ENCODE results near the gene PIP4K2A. TPM values are rescaled to one million over a fixed set of nuclear protein-coding genes. Genes with fewer than 3 reads are reported as not detected.

PIP4K2A gene
- total RNA-seq, 4 donors from 2014 or later = 2.6 to 14.9 (median 12.4) TPM

GRCh38 chr10:22698941-22699440 lies 15.4 kb downstream of the PIP4K2A start:
- no peak for TF ChIP-seq CTCF (IDR thresholded peaks at IDR 0.05)
- TF ChIP-seq POLR2AphosphoS5 (IDR thresholded peaks at IDR 0.05) = no peak
- TF ChIP-seq EP300 (IDR thresholded peaks at IDR 0.05; ENCODE audit: low read depth) = no peak
- H3K4me3 ChIP-seq = no peak overlapping the region
- no peak for DNase-seq
- H3K36me3 ChIP-seq = no peaks in the 10 kb centered on the region
- H3K9me3 ChIP-seq = no peaks in the 10 kb centered on the region
- 68 to 81% methylated on average over 3 of the region's 3 CpGs for WGBS, 2 donors (ENCODE audit: low coverage in 1 of 2)
- intact Hi-C loops (cut with DNase I; ENCODE audit: low total_unique reads) = no loop called here
- in situ Hi-C loops (cut with MboI; ENCODE audit: low pct_ligation_motif_present in 1 of 4, low pct_unique_long_range_greater_than_20kb in 1 of 4, low sequenced_read_pairs in 3 of 4) = no loop called here
- peaks cover 0 to 46% (median 17%) of the 10 kb centered on the region in 4 donors for H3K4me1 ChIP-seq
- H3K27ac ChIP-seq = no peak overlapping the region
- H3K27me3 ChIP-seq = no peaks in the 10 kb centered on the region

- in situ Hi-C loops (cut with MboI; ENCODE audit: low pct_ligation_motif_present in 1 of 4, low pct_unique_long_range_greater_than_20kb in 1 of 4, low sequenced_read_pairs in 3 of 4) (no loop called here), intact Hi-C loops (cut with DNase I; ENCODE audit: low total_unique reads) (no loop called here)
- no peaks in the 10 kb centered on the region for H3K9me3 ChIP-seq
- TF ChIP-seq EP300 (IDR thresholded peaks at IDR 0.05; ENCODE audit: low read depth) (no peak), CTCF (IDR thresholded peaks at IDR 0.05) (no peak), POLR2A (IDR thresholded peaks at IDR 0.05) (no peak), POLR2AphosphoS5 (IDR thresholded peaks at IDR 0.05) (no peak)
- no peaks in the 10 kb centered on the region for H3K36me3 ChIP-seq
- DNase-seq = no peak
- no peak overlapping the region for H3K4me3 ChIP-seq
- no peak overlapping the region for H3K27ac ChIP-seq
- no peaks in the 10 kb centered on the region for H3K27me3 ChIP-seq
- peaks cover 0 to 47% (median 17%) of the 10 kb centered on the region in 4 donors for H3K4me1 ChIP-seq
- WGBS, 2 donors (ENCODE audit: low coverage in 1 of 2) = 95 to 96% methylated on average over 7 to 10 of the region's 10 CpGs
These were observed 16.6 kb downstream of the PIP4K2A start for GRCh38 chr10:22697800-22698199.

- Histone ChIP-seq H3K4me3 (no peak overlapping the region), H3K9me3 (no peaks in the 10 kb centered on the region), H3K27me3 (no peaks in the 10 kb centered on the region), H3K4me1 (peaks cover 0 to 40% (median 15%) of the 10 kb centered on the region in 4 donors), H3K27ac (no peak overlapping the region), H3K36me3 (no peaks in the 10 kb centered on the region)
- TF ChIP-seq EP300 (IDR thresholded peaks at IDR 0.05; ENCODE audit: low read depth) (no peak), POLR2A (IDR thresholded peaks at IDR 0.05) (no peak), POLR2AphosphoS5 (IDR thresholded peaks at IDR 0.05) (no peak), CTCF (IDR thresholded peaks at IDR 0.05) (no peak)
- intact Hi-C loops (cut with DNase I; ENCODE audit: low total_unique reads) = no loop called here
- no peak for DNase-seq
- in situ Hi-C loops (cut with MboI; ENCODE audit: low pct_ligation_motif_present in 1 of 4, low pct_unique_long_range_greater_than_20kb in 1 of 4, low sequenced_read_pairs in 3 of 4) = no loop called here
- 73 to 79% methylated on average over 4 of the region's 4 CpGs for WGBS, 2 donors (ENCODE audit: low coverage in 1 of 2)
These were observed 17.3 kb downstream of the PIP4K2A start for GRCh38 chr10:22697101-22697500.

- Histone ChIP-seq H3K4me3 (no peak overlapping the region), H3K9me3 (no peaks in the 10 kb centered on the region), H3K27me3 (no peaks in the 10 kb centered on the region), H3K4me1 (peaks cover 0 to 21% (median 2%) of the 10 kb centered on the region in 4 donors), H3K27ac (no peak overlapping the region), H3K36me3 (no peaks in the 10 kb centered on the region)
- intact Hi-C loops (cut with DNase I; ENCODE audit: low total_unique reads) = no loop called here
- no peak for TF ChIP-seq POLR2A (IDR thresholded peaks at IDR 0.05)
- no peak for TF ChIP-seq CTCF (IDR thresholded peaks at IDR 0.05)
- TF ChIP-seq EP300 (IDR thresholded peaks at IDR 0.05; ENCODE audit: low read depth) = no peak
- TF ChIP-seq POLR2AphosphoS5 (IDR thresholded peaks at IDR 0.05) = no peak
- WGBS, 2 donors (ENCODE audit: low coverage in 1 of 2) = 95% methylated on average over 6 of the region's 6 CpGs; no CpG with 5 or more reads in 1 of the 2 donors
- in situ Hi-C loops (cut with MboI; ENCODE audit: low pct_ligation_motif_present in 1 of 4, low pct_unique_long_range_greater_than_20kb in 1 of 4, low sequenced_read_pairs in 3 of 4) = no loop called here
- DNase-seq = no peak
These were observed 20.5 kb downstream of the PIP4K2A start for GRCh38 chr10:22693860-22694259.
